HepG2 (cell line): ENCODE results near the gene ATP9B. TPM values are rescaled to one million over a fixed set of nuclear protein-coding genes. Genes with fewer than 3 reads are reported as not detected.
A peak's percentile ranks its signal among the peaks of the same experiment; 100 is the strongest.

Source experiments
- ATAC-seq: fragments of 200-7000 bp; cut with Tn5 transposase; 3 replicates; pipeline ENCODE4 v1.9.1; 2020; ENCODE audit warnings: mild to moderate bottlenecking, moderate library complexity
- BruUV-seq: library from RNA; stranded (reverse); fragments of 400-500 nt; replicated peaks from 2 replicates; lab custom pipeline; 2021; lab: Mats Ljungman, UMichigan
- CTCF ChIA-PET: fragments of 300-600 bp; formaldehyde crosslinking; extraction: SDS; loops from one replicate; lab custom pipeline; 2021; ENCODE audit warnings: low total read pairs, inconsistent platforms, low intra/inter-chr PET ratio; lab: Yijun Ruan, JAX
- POLR2A ChIA-PET: fragments of 350-600 bp; sonication (Branson Sonifier 250); formaldehyde crosslinking; loops from one replicate; lab custom pipeline; 2020; ENCODE audit warnings: antibody characterized with exemption, inconsistent platforms; lab: Yijun Ruan, JAX
- DNase-seq: peaks from one replicate; pipeline ENCODE4 v3.0.0-alpha.2; 2015; ENCODE audit warnings: low spot score
- FAIRE-seq: peaks from 3 replicates; lab custom pipeline; 2011; peaks lifted over from hg19 to GRCh38; lab: Jason Lieb, UNC
- H2AFZ ChIP-seq: one replicate; pipeline ENCODE4 v1.6.1; 2011; ENCODE audit warnings: low read length, inconsistent platforms
- H3K27ac ChIP-seq: fragments of 300-600 bp; 3 replicates; pipeline ENCODE4 v1.8.0; 2011; ENCODE audit warnings: mixed run types, mild to moderate bottlenecking, mixed read lengths, low read length, inconsistent platforms; ENCODE audit not compliant: insufficient read depth; ENCODE audit errors: extremely low read length
- H3K27me3 ChIP-seq, 2 experiments: fragments of 200-600 bp in 1 of 2; 2 replicates in 1 of 2; 3 replicates in 1 of 2; pipeline versions ENCODE4 v1.6.0 to v1.8.0; 2011; ENCODE audit warnings: low read length in 2 of 2, mild to moderate bottlenecking in 2 of 2, moderate library complexity in 2 of 2, inconsistent platforms in 1 of 2; ENCODE audit not compliant: insufficient read depth in 2 of 2, control insufficient read depth in 1 of 2
- H3K36me3 ChIP-seq, 2 experiments: fragments of 200-600 bp in 1 of 2; replicated peaks in 1 of 2; 2 replicates in 1 of 2; 3 replicates in 1 of 2; pipeline versions ENCODE4 v1.5.1 to v1.8.0; 2011; ENCODE audit warnings: low read length in 2 of 2, inconsistent platforms in 1 of 2; ENCODE audit not compliant: insufficient read depth in 2 of 2, control insufficient read depth in 1 of 2
- H3K4me1 ChIP-seq: 2 replicates; pipeline ENCODE4 v1.5.1; 2012; ENCODE audit warnings: low read length, inconsistent platforms; ENCODE audit not compliant: insufficient read depth
- H3K4me2 ChIP-seq: 2 replicates; pipeline ENCODE4 v1.6.0; 2011; ENCODE audit warnings: low read depth, low read length, inconsistent platforms
- H3K4me3 ChIP-seq, 3 experiments: fragments of 200-600 bp in 1 of 3; sonication (generic), shearing (Covaris generic) in 1 of 3; replicated peaks in 1 of 3; 2 replicates each; pipeline ENCODE4 v1.5.1; 2011 to 2016; ENCODE audit warnings: low read length in 3 of 3, inconsistent platforms in 2 of 3, low read depth in 2 of 3, mild to moderate bottlenecking in 2 of 3, control low read depth in 1 of 3, mixed read lengths in 1 of 3; ENCODE audit not compliant: insufficient read depth in 1 of 3
- H3K79me2 ChIP-seq: one replicate; pipeline ENCODE4 v1.6.1; 2011; ENCODE audit warnings: low read length, inconsistent platforms; ENCODE audit not compliant: insufficient read depth
- H3K9ac ChIP-seq: 2 replicates; pipeline ENCODE4 v1.6.0; 2011; ENCODE audit warnings: mild to moderate bottlenecking, low read depth, low read length, inconsistent platforms; ENCODE audit not compliant: insufficient read depth
- H3K9me3 ChIP-seq: 2 replicates; pipeline ENCODE4 v1.5.1; 2012; ENCODE audit warnings: mild to moderate bottlenecking, low read length
- H4K20me1 ChIP-seq: 2 replicates; pipeline ENCODE4 v1.6.0; 2011; ENCODE audit warnings: inconsistent platforms, mild to moderate bottlenecking, low read length, moderate library complexity; ENCODE audit not compliant: insufficient read depth
- ARID3A ChIP-seq: IDR thresholded peaks from 2 replicates; pipeline ENCODE4 v1.6.1; 2012; ENCODE audit warnings: low read depth, low read length, improper control_type of control experiment
- MEIS2 ChIP-seq: sonication (generic); formaldehyde crosslinking; IDR thresholded peaks from 2 replicates; pipeline ENCODE4 v1.9.0; 2021; ENCODE audit warnings: mild to moderate bottlenecking, missing genetic modification reagents
- MZF1 ChIP-seq: sonication (generic); formaldehyde crosslinking; IDR thresholded peaks from 2 replicates; pipeline ENCODE4 v1.8.1; 2023; ENCODE audit warnings: mild to moderate bottlenecking, missing genetic modification reagents, borderline replicate concordance
- NR2F2 ChIP-seq: IDR thresholded peaks from 2 replicates; pipeline ENCODE4 v1.6.1; 2012; ENCODE audit warnings: low read depth, inconsistent platforms, borderline replicate concordance
- PRPF4 ChIP-seq: fragments of 200-400 bp; formaldehyde crosslinking; IDR thresholded peaks from 2 replicates; pipeline ENCODE4 v1.6.1; 2016; ENCODE audit warnings: low read length, low read depth; ENCODE audit not compliant: poor library complexity, severe bottlenecking
- XRCC5 ChIP-seq: fragments of 200-400 bp; formaldehyde crosslinking; optimal IDR thresholded peaks from 2 replicates; pipeline ENCODE3; 2017; ENCODE audit warnings: mild to moderate bottlenecking, low read length
- ZFYVE20 ChIP-seq: sonication (generic); formaldehyde crosslinking; IDR thresholded peaks from 2 replicates; pipeline ENCODE4 v1.8.0; 2023; ENCODE audit warnings: low read depth, mild to moderate bottlenecking, moderate library complexity, missing genetic modification reagents, borderline replicate concordance
- ZNF17 ChIP-seq: sonication (generic); formaldehyde crosslinking; IDR thresholded peaks from 2 replicates; pipeline ENCODE4 v1.5.0; 2020; ENCODE audit warnings: mild to moderate bottlenecking, missing genetic modification reagents
- ZNF260 ChIP-seq: sonication (generic); formaldehyde crosslinking; IDR thresholded peaks from 2 replicates; pipeline ENCODE4 v1.4.0; 2020; ENCODE audit warnings: missing genetic modification reagents, low read depth, mild to moderate bottlenecking, borderline replicate concordance
- ZNF30 ChIP-seq: sonication (generic); formaldehyde crosslinking; IDR thresholded peaks from 2 replicates; pipeline ENCODE4 v1.5.0; 2020; ENCODE audit warnings: mild to moderate bottlenecking, missing genetic modification reagents
- ZNF484 ChIP-seq: sonication (generic); formaldehyde crosslinking; IDR thresholded peaks from 2 replicates; pipeline ENCODE4 v1.5.1; 2020; ENCODE audit warnings: mild to moderate bottlenecking, low read depth, missing genetic modification reagents, borderline replicate concordance
- WGBS: methylation state at CpG from one replicate; pipeline ENCODE4 v1.1.6; 2017; ENCODE audit warnings: low lambda C conversion rate; 5-methylcytosine and 5-hydroxymethylcytosine counted together
- in situ Hi-C: cut with HindIII; loops from 2 replicates; pipeline ENCODE4 v1.10.0; 2017; ENCODE audit warnings: low pct_unique_long_range_greater_than_20kb; ENCODE audit not compliant: extremely low pct_ligation_motif_present
- intact Hi-C: fragments of 100-400 bp; cut with micrococcal nuclease; formaldehyde crosslinking; loops from one replicate; pipeline ENCODE4 v1.10.0; 2022; ENCODE audit not compliant: unreplicated experiment
- polyA plus RNA-seq, 8 experiments: library from polyadenylated mRNA; depleted of rRNA in 3 of 8; stranded (reverse) in 7 of 8; unstranded in 1 of 8; fragments of >200 nt; fragmentation: Illumina TruSeq in 4 of 8; extraction: Trizol in 4 of 8; gene quantifications; 2 replicates each; pipeline versions ENCODE4 v1.2.1 to v1.2.3, GENCODE V29; 2011 to 2016; ENCODE audit warnings: low read depth in 4 of 8, missing spikeins in 1 of 8, mixed read lengths in 1 of 8; ENCODE audit not compliant: insufficient read depth in 1 of 8
- total RNA-seq, 5 experiments: library from RNA; depleted of rRNA; stranded (reverse); fragments of >200 nt; fragmentation: Illumina TruSeq; extraction: Trizol; gene quantifications; 2 replicates each; pipeline ENCODE4 v1.2.3, GENCODE V29; 2016; ENCODE audit warnings: low read depth in 1 of 5
- TF ChIP-seq, protein P1 (sequence below): IDR thresholded peaks from 2 replicates; pipeline ENCODE4 v1.4.0; 2020; ENCODE audit warnings: mild to moderate bottlenecking, missing genetic modification reagents
- TF ChIP-seq, protein P2 (sequence below): sonication (generic); formaldehyde crosslinking; IDR thresholded peaks from 2 replicates; pipeline ENCODE4 v1.5.1; 2020; ENCODE audit warnings: mild to moderate bottlenecking, missing genetic modification reagents, moderate library complexity

ATP9B gene
- total and polyA plus RNA-seq, 2 of the 13 experiments (the other 11 are each of a cell fraction or from before 2014, with no cell fraction given) = 10.8 to 11.3 TPM

GRCh38 chr18:79111483-79111882, 42.3 kb downstream of the ATP9B start:
- ATAC-seq (peak; percentile 98), FAIRE-seq (no peak)
- H3K27ac ChIP-seq = no peak overlapping the region
- TF ChIP-seq ZNF484 (CRISPR knock-in tag) (no peak), XRCC5 (no peak), NR2F2 (peak; percentile 54), PRPF4 (no peak), MZF1 (CRISPR knock-in tag) (no peak), ZFYVE20 (CRISPR knock-in tag) (no peak), ZNF30 (no peak), MEIS2 (CRISPR knock-in tag) (no peak), ZNF17 (CRISPR knock-in tag) (no peak), ARID3A (peak; percentile 25; the same call in 1 of the 2 replicates), ZNF260 (no peak)
- TF ChIP-seq, protein P1, sequence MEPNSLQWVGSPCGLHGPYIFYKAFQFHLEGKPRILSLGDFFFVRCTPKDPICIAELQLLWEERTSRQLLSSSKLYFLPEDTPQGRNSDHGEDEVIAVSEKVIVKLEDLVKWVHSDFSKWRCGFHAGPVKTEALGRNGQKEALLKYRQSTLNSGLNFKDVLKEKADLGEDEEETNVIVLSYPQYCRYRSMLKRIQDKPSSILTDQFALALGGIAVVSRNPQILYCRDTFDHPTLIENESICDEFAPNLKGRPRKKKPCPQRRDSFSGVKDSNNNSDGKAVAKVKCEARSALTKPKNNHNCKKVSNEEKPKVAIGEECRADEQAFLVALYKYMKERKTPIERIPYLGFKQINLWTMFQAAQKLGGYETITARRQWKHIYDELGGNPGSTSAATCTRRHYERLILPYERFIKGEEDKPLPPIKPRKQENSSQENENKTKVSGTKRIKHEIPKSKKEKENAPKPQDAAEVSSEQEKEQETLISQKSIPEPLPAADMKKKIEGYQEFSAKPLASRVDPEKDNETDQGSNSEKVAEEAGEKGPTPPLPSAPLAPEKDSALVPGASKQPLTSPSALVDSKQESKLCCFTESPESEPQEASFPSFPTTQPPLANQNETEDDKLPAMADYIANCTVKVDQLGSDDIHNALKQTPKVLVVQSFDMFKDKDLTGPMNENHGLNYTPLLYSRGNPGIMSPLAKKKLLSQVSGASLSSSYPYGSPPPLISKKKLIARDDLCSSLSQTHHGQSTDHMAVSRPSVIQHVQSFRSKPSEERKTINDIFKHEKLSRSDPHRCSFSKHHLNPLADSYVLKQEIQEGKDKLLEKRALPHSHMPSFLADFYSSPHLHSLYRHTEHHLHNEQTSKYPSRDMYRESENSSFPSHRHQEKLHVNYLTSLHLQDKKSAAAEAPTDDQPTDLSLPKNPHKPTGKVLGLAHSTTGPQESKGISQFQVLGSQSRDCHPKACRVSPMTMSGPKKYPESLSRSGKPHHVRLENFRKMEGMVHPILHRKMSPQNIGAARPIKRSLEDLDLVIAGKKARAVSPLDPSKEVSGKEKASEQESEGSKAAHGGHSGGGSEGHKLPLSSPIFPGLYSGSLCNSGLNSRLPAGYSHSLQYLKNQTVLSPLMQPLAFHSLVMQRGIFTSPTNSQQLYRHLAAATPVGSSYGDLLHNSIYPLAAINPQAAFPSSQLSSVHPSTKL (CRISPR knock-in tag) = peak; percentile 18; the same call in 1 of the 2 replicates
- TF ChIP-seq, protein P2, sequence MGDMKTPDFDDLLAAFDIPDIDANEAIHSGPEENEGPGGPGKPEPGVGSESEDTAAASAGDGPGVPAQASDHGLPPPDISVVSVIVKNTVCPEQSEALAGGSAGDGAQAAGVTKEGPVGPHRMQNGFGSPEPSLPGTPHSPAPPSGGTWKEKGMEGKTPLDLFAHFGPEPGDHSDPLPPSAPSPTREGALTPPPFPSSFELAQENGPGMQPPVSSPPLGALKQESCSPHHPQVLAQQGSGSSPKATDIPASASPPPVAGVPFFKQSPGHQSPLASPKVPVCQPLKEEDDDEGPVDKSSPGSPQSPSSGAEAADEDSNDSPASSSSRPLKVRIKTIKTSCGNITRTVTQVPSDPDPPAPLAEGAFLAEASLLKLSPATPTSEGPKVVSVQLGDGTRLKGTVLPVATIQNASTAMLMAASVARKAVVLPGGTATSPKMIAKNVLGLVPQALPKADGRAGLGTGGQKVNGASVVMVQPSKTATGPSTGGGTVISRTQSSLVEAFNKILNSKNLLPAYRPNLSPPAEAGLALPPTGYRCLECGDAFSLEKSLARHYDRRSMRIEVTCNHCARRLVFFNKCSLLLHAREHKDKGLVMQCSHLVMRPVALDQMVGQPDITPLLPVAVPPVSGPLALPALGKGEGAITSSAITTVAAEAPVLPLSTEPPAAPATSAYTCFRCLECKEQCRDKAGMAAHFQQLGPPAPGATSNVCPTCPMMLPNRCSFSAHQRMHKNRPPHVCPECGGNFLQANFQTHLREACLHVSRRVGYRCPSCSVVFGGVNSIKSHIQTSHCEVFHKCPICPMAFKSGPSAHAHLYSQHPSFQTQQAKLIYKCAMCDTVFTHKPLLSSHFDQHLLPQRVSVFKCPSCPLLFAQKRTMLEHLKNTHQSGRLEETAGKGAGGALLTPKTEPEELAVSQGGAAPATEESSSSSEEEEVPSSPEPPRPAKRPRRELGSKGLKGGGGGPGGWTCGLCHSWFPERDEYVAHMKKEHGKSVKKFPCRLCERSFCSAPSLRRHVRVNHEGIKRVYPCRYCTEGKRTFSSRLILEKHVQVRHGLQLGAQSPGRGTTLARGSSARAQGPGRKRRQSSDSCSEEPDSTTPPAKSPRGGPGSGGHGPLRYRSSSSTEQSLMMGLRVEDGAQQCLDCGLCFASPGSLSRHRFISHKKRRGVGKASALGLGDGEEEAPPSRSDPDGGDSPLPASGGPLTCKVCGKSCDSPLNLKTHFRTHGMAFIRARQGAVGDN (CRISPR knock-in tag) = no peak

More at GRCh38 chr18:79111483-79111882, 42.3 kb downstream of the ATP9B start:
- 46% methylated on average over 5 of the region's 5 CpGs for WGBS
- CTCF ChIA-PET = no interaction called here
- H3K4me3 ChIP-seq = no peak overlapping the region
- BruUV-seq = no TSS peak
- DNase-seq = peak; percentile 26
- no peaks in the 10 kb centered on the region for H3K9me3 ChIP-seq
- H3K4me1 ChIP-seq = peaks cover 13% of the 10 kb centered on the region
- no peak overlapping the region for H2AFZ ChIP-seq
- H3K9ac ChIP-seq = no peak overlapping the region
- POLR2A ChIA-PET = no interaction called here
- intact Hi-C loops = no loop called here
- H3K27me3 ChIP-seq = no peaks in the 10 kb centered on the region
- no peaks in the 10 kb centered on the region for H4K20me1 ChIP-seq
- in situ Hi-C loops = no loop called here
- peaks cover 2% of the 10 kb centered on the region for H3K79me2 ChIP-seq
- peaks cover 4 to 8% of the 10 kb centered on the region in 2 experiments; a peak in 4 of 5 replicates for H3K36me3 ChIP-seq
- H3K4me2 ChIP-seq = no peak overlapping the region
